Measurements from ENCODE around the gene OR6C1. TPM values are rescaled to one million over a fixed set of nuclear protein-coding genes. Genes with fewer than 3 reads are reported as not detected.

OR6C1 gene
- polyA plus RNA-seq, 2 donors: not detected

GRCh38 chr12:55365086-55365485 is 50.9 kb downstream of the OR6C1 start:
- no peaks in the 10 kb centered on the region for H3K9me3 ChIP-seq (ENCODE audit: control insufficient read depth in 2 of 2, insufficient read depth in 1 of 2, low read depth in 1 of 2, low read length in 1 of 2)
- H3K36me3 ChIP-seq (ENCODE audit: control insufficient read depth in 2 of 2, insufficient read depth in 2 of 2, low read length in 1 of 2): no peaks in the 10 kb centered on the region
- H3K27ac ChIP-seq (ENCODE audit: low read depth in 2 of 2, low read length in 1 of 2): no peak overlapping the region
- H3K27me3 ChIP-seq (ENCODE audit: control insufficient read depth in 1 of 2, insufficient read depth in 2 of 2, low read length in 2 of 2): no peaks in the 10 kb centered on the region
- no peaks in the 10 kb centered on the region for H3K4me1 ChIP-seq (ENCODE audit: control insufficient read depth in 2 of 2, insufficient read depth in 2 of 2, low read length in 1 of 2)
- 72 to 76% methylated on average over 3 of the region's 3 CpGs for WGBS, 2 donors
- H3K4me3 ChIP-seq (ENCODE audit: low read depth in 1 of 2, low read length in 2 of 2): no peak overlapping the region

Other genes with a start within 250 kb of the OR6C1 start
- not detected for gene OR9K2, start 187.9 kb upstream of the OR6C1 start, polyA plus RNA-seq
- not detected for gene OR10A7, start 93.3 kb upstream of the OR6C1 start, polyA plus RNA-seq
- gene OR6C74, start 69.7 kb upstream of the OR6C1 start, polyA plus RNA-seq: not detected
- gene OR6C6, start 17.8 kb upstream of the OR6C1 start, polyA plus RNA-seq: not detected
- gene OR6C3, start 16.4 kb downstream of the OR6C1 start, polyA plus RNA-seq: not detected
- gene OR6C75, start 48.6 kb downstream of the OR6C1 start, polyA plus RNA-seq: not detected
- gene OR6C65, start 86.2 kb downstream of the OR6C1 start, polyA plus RNA-seq: not detected
- gene OR6C76, start 111.9 kb downstream of the OR6C1 start, polyA plus RNA-seq: not detected
- under 1 TPM in 1 of 2 donors, not detected in 1; 0.02 TPM for gene OR6C2, start 129.7 kb downstream of the OR6C1 start, polyA plus RNA-seq
- gene OR6C70, start 155.8 kb downstream of the OR6C1 start, polyA plus RNA-seq: not detected
- not detected for gene OR6C68, start 178.0 kb downstream of the OR6C1 start, polyA plus RNA-seq
- gene OR6C4, start 235.3 kb downstream of the OR6C1 start, polyA plus RNA-seq: not detected